MM.1S (cell line): ENCODE results near the gene ZBTB49.

Source experiments
- EZH2phosphoT487 ChIP-seq: fragments of 300-600 bp; sonication (generic); IDR thresholded peaks from 2 replicates; pipeline ENCODE4 v1.6.1; 2018; ENCODE audit warnings: antibody characterized with exemption, low read length
- TF ChIP-seq, protein P1 (sequence below): fragments of 300-600 bp; sonication (generic); IDR thresholded peaks from 2 replicates; pipeline ENCODE4 v1.5.1; 2016; ENCODE audit warnings: antibody characterized with exemption, low read length, mixed read lengths

DNA sequence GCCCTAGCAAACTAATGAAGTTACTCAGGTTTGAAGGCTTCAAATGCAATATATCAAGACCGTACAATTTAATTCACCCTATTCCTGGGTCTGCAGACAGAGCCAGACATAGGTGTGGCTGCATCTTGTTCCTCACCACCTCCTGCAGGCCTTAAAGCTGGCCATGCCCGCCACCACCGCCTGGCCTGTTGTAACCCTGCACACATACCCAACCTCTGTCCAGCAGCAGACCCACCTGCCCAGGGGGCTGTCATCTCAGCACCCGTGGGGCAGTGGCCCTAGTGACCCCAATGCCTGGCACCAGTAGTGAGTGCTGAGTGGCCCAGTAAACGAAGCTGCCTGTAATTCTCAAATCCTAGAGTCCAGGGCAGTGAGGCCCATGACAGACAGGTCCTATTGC is 40.7 kb downstream of the ZBTB49 start:
- no peak for TF ChIP-seq EZH2phosphoT487
- TF ChIP-seq, protein P1, sequence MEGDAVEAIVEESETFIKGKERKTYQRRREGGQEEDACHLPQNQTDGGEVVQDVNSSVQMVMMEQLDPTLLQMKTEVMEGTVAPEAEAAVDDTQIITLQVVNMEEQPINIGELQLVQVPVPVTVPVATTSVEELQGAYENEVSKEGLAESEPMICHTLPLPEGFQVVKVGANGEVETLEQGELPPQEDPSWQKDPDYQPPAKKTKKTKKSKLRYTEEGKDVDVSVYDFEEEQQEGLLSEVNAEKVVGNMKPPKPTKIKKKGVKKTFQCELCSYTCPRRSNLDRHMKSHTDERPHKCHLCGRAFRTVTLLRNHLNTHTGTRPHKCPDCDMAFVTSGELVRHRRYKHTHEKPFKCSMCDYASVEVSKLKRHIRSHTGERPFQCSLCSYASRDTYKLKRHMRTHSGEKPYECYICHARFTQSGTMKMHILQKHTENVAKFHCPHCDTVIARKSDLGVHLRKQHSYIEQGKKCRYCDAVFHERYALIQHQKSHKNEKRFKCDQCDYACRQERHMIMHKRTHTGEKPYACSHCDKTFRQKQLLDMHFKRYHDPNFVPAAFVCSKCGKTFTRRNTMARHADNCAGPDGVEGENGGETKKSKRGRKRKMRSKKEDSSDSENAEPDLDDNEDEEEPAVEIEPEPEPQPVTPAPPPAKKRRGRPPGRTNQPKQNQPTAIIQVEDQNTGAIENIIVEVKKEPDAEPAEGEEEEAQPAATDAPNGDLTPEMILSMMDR, result no peak
